Stimulated activated naive CD4-positive, alpha-beta T cell treated with Interleukin-2 at 50 U/mL for 16 hours (primary cell): ENCODE measurements around the gene ALX4.

Experiments used
- DNase-seq: peaks from one replicate; lab custom pipeline; 2025; lab: John Stamatoyannopoulos, UW

The ALX4 gene

DNA sequence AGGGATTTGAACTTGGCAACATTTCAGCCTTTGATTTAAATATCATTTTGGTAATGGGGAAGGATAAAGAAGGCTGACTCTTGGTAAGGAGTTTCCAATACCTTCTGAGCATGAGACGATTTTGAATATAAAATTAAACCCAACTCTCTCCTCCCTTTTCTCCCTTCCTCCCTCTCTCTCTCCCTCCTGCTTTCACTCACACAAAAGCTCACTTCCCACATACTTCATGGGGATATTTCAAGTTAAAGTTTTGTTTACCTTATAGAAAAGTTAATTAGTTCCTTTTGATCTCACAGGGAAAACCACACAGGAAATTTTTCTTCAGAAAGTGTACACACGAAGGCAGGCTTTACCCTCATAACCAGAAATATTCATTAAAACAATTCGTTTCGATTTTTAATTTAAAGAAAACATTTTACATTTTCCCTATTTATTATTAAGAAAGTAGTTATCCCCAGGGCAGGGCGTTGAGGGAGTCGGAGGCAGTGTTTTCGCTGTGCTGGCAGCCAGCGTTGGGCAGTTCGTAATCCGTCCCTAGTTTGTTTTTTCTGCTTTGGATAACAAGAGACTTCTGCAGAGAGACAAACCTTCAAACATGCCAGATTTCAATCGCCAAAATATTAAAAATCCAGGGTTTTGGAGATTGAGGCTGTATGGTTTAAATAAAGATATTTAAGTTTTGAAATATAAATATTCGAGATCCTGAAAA is 25.3 kb upstream of the ALX4 start:
- no peak for DNase-seq

DNA sequence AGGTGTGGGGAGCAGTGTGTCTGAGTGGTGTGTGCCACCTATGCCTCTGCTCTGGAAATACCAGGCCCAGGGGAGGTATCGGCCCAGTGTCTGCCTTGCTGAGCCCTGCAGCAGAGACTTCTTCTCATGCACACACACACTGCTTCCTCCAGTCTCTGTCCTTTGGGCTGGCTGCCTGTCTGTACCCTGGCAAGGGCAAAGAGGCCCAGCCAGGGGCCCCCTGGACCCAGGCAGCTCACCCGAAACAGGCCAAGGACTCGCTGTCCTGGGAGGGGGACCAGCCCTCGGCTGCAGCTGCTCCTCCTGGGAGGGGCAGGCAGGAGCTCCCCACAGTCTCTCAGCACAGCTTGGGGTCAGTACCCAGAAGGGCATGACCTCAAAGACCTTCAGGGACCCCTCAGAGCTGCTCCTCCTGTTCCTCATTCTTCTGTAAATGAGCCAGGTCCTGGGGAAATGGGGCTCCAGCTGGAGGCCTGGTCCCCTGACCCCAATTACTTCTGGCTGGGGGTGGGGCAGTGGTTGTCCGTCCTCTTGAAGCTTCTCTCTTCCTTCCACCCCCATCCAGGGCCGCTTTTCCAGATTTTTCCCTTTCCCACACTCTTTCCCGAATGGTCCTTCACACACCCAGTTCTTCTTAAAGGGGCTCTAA is 24.5 kb upstream of the ALX4 start:
- no peak for DNase-seq

DNA sequence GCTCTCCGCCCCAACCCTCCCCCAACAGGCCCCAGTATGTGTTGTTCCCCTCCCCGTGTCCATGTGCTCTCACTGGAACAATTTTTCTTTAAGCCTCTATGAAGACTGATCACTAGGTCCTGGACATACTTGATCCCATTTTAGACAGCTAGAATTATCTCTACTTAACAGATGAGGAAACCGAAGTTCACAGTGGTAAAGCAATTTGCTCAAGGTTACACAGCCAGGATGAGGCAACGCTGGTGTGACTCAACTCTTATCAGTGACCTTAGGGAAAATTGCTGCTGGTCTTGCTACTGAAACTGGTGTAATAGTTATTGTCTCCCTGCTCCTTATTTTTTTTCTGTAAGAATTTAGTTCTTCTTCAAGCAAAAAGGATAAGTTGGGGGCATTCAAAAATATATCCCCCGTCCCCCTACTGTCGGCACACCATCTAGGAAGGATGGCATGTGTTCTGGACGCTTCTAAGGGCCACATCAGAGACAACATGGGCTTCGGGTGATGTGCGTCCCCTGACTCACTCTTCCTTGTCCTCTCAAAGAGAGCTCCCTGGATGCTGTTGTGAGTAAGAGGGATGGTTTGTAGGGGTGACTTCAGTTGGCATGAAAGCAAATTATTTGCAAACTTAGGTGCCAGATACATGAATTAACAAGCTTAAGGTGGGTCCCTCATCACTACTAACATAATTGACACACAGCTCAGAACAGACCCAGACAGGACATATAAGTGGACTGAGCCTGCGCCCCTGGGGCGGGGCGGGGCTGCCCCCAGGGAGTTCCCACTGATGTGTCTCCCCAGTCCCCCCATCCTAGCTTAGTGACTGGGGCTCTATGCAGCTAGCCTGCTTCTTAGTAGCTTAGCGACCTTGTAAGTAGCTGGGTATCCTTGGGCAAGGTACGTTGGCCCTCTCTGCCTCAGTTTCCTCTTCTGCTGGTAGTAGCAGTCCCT is 23.6 kb upstream of the ALX4 start:
- DNase-seq: no peak

DNA sequence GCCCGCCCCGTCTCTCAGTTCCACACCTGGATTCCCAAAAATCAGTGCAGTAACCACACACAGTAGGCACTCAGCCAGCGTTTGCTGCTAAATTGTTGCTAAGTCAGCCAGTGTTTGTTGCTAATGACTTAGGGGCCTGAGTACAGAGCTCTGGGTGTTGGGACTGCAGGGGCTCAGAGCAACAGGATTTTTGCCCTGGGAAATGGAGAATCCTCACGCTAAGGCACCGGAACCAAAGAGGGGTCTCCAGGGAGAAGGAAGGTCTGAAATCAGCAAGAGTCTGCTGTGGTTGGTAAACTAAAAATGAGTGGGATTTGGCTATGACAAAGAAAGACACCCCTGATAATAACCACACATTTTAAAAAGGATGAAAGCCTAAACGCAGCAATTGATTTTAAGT is 22.7 kb upstream of the ALX4 start:
- no peak for DNase-seq

DNA sequence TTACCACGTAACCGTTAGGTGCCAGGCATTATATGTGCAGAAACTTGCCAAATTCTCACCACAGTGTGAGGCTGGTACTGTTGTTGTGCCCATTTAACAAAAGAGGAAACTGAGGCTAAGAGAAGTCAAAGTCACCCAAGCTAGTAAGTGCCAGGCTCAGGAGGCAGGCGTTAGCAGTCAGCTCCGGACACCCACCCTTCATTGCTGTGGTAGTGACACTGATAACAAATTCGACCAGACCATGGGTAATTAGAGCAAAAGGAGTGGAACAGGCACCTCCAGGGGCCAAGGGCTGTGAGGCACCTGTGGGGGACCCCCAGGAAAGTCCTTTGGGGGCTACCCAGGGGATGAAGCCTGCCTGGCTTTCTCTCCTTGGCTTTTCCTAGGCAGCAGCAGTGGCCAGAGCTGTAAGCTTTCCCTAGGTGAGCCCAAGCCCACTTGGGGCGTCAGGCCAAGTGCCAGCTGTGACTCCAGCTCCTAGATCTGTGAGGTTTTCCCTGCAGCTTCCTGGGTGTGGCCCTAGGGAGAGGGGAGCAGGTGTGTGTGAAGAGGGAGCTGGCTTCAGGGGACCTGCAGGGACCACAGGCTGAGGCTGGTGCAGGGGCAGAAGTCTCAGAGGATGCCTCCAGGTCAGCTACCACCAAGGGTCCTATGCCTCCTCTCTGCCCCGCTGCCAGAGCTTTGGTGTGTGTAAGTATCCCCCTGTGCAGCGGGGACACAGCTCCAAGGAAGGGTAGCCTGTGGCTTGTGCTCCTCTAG is 19.7 kb upstream of the ALX4 start:
- DNase-seq: no peak

DNA sequence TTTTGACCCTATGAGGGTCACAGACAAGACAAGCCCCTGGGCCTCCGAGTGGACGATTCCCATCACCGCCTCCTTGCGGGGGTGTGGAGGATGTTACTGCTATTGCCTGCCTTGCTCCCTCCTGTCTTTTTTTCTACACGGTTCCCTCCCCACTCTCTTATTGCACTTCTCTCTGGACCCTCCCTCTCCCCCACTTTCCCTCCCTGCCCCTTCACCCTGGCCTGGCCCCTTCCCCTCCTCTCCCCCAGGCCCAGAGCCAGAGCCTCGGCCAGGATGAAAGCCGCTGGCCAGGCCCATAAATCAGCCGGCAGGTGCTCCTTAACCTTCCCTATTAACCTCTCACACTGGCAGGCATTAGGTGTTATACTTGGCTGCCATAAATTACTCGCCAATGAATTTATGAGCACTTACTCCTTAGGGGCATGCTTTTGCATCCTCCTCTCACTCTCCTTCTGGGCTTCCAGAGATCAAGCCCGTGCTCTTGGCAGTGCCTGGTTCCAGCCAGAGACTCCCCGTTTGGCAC is 18.3 kb upstream of the ALX4 start:
- no peak for DNase-seq

DNA sequence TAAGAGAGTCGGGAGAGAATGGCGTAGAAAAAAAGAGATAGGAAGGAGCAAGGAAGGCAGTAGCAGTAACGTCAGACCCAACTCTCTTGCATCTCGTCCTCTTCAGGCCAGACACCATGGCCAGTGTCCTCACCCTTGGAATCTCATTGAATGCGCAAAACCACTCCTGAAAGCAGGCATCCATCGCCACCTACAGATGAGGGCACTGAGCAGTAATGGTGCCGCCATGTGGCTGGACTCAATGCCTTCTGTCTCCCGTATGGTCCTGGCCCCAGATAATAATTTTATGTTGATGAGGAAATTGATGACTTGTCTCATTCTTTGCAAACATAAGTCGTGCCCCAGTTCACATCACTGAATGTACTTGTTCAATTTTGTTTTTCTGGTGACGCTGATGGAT is 17.8 kb upstream of the ALX4 start:
- DNase-seq: no peak

DNA sequence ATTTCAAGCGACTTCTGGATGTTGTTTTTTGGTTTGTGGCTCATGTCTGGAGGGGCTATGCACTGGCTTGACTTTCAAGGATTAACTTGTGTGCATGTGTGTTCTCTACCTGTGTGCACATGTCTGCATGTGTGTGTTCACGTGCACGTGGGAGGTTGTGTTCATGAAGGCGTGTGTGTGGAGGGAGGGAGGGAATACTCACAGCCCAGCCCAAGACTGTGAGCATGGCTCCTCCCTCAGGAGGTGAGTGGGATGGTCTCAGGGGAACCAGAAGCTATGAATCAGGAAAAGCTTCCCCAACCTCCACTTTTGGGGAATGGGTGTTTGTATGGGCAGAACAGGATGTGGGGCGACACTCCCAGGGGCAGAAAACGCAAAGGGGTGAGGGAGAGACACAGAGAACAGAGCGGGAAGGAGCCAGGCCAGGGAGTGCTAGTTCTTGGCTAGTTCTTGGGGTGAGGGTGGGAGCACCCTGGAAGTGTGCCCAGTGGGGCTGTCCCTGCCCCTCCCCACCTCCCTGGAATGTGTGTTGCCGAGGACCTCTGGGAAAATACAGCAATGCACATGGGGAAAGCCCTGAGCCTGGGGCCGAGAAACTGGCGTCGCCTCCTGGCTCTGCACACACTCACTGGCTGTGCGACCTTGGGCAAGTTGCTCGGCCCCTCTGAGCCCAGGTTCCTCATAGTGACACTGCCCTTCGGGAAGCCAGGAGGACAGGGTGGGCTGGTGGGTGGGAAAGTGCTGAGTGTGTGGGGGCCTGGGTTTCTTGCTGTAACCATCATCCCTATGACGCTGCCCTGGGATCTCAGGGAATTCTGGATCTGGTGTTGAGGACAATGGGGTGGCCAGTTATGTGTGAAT is 16.9 kb upstream of the ALX4 start:
- DNase-seq: no peak

DNA sequence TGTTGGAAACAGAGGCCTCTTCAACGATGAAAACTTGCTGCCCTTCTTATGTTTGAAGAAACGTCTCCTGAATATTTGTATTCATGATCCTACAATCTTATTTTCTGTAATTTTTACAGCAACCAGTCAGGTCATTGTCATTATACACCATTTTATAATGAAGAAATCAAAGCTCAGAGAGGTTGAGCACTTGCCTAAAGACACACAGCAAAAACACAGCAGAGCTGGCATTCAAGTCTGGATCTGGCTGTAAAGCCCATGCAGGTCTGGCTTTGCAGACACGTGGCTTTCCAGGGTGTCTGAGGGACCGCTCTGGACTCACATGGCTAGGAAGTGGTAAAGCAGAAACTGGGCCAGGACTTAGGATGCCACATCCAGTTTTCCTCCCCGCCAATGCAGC is 15.8 kb upstream of the ALX4 start:
- DNase-seq: no peak

DNA sequence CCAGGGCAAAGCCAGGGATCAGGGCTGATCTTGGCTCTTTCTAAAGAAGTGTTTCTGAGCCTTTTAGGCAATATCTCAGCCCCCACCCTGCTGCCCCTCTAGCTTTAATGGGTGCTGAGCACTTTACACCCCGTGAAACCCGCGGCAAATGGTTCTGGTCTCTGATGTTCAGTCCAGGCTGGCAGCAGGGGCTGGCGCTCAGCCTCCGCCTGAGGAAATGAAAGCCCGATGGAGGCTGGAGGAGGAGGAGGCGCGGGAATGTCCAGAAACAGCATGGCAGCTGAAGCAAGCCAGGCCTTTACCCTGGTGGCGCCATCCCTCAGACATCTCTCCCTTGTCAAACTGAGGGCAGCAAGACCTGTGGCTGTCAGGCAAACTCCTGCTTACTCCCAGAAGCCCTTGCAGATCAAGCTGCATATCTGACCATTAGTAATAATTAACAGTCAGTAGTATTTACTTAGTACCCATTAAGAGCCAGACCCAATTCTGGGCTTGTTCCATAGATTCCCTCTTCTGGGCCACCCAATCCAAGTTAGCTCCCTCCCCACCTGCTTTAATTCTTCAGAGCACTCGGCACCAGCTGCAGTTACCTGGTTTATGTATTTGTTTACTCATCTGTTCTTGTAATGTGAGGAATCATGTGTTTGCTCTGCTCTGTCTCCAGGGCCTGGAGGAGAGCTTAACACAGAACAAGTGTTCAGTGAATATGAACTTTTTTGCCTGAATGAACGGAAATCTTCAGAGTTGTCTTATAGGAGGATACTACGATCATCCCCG is 15.0 kb upstream of the ALX4 start:
- no peak for DNase-seq

DNA sequence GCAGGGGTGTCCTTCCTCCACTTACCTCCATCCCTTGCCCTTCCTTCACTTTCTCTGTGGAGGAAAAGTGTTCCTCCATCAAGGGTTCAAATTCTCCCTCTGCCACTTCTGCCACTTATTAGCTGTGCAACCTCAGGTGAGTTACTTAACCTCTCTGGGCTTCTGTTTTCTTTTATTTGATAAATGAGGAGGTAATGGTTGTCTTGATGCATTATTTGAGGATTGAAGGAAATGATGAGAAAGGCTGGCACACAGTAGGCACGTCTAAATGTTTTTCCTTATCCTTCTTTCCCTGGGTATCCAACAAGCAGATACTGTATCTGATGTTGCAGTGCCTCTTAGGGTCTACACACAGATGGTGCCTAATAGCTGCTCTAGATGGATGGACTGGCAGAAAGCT is 14.3 kb upstream of the ALX4 start:
- no peak for DNase-seq

DNA sequence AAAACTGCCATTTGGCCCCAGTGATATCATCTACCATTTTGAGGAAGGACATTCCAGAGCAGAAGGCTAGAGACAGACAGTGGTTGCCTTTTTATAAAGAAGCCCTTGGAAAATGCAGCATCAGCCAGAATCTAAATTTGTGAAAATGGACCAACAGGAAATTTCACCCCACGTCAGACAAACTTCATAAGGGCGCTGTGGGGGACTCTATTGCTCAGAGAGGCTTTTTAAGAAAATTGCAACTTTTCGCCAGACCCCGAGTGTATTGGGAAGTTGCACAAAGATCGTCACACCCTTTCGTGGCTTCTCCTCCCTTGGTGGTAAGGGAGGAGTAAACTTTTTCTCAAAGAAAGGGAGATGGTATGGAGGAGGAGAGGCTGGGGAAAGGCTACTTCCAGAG is 12.3 kb upstream of the ALX4 start:
- no peak for DNase-seq

DNA sequence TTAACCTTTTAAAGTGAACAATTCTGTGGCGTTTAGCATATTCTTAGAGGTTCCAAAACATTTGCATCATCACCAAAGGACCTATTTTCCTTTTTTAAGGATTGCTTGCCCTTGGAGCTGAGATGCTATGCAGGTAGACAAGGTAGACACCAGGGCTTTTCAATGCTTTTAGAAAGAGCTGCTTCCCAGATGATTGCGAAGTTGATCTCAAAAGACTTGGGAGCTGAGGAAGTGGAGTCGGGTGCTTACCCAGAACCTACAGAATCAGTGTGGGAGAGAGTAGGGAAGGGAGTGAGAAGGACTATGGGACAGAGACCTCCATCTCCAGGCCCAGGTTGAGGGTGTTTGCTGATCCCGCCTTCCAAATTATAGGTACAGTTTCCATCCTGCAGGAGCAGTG is 11.1 kb upstream of the ALX4 start:
- DNase-seq: no peak

DNA sequence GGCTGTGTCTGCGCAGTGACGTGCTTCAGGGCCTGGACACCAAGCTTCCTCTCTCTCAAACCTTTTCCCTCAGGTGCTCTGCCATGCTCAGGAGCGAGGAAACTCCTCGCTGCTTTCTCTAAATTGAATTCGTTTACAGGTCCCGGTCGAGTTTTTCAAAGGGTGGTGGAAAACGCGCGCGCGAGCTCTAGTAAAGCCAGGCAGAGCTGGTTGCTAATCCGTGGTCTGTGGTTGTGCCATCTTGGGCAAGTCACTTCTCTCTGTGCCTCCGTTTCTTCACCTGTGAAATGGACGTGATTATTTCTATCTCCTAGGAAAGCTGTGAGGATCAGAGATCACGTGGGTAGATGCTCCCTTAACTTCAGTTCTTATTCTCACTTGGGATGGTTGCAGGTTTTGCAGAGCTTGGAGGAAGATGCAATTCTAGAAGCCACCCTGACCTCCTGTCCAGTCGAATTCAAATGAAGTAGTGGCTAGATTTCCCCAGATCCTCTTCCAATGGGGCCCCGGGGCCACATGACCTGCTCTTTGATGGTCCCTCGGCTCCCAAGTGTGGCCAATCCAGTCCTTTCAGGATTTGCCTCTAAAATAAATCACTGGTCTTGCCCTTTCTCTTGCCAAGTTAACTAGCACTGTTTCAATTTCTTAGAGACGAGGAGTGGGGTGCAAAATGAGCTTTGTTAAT is 10.5 kb upstream of the ALX4 start:
- no peak for DNase-seq

DNA sequence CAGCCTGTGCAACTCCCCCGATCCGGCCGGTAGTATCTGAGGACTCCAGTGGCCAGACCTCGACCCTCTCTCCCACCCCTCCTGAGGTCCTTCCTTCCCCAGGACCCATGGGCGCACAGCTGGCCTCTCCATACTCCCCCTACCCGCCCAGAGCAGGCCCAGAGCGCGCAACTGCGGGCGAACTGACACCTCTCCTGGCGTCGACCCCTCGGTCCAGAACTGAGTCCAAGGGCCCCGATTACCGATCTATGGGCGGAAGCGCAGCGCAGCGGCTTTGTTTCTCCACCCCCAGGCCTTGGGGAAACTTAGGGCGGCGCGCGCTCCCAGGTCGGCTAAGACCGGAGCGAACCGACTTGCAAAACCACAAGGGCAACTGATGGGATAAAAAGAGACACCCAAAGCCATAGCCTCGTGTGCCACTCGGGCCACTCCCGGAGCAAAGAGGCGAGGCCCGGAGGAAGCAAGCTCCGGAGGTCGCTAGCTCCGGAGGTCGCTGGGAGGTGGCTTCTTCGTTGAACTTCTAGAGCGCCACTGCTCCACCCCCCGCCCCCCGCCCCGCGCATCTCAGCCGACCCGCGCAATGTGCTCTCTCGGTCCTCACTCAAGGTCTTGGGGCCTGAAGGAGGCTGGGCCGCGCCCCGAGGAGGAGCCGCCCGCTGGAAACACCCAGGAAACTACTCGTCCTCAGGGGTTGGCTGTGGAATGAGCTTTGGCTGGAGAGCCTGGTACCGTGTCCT is 9.8 kb upstream of the ALX4 start:
- no peak for DNase-seq

DNA sequence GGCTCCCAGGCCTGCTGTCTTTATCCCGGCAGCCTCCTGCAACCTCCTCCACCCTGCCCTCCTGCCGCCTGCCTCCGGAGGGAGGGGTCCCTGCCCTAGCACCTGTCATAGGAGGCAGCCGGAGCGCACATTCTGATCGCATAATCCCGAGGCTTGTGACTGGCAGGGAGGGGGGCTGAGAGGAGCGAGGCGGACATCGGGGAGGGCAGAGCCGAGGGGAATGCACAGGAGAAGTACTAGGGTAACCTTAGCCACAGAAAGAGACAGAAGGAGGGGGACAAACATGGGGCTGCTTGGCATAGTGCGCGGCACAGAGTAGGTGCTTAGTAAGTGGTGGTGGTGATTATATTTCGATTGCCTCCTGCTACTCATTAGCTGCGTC is 9.2 kb upstream of the ALX4 start:
- no peak for DNase-seq

DNA sequence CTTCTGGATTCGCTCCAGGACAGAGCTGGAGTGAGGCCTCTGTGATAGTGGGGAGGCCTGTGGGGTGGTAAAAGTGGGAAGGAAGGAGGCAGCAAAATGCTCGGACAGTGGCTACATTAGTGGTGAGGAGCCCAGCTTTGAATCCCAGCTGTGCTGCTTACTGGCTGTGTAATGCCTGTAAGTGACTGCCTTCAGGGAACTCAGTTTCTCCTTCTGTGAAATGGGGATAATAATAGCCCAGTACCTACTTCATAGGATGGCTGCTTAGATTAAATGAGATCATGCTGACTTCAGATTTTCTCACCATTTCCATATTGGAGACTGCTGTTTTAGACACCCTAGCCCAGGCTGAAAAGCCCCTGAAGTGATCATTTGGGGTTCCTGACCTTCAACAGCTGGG is 8.4 kb upstream of the ALX4 start:
- DNase-seq: no peak

DNA sequence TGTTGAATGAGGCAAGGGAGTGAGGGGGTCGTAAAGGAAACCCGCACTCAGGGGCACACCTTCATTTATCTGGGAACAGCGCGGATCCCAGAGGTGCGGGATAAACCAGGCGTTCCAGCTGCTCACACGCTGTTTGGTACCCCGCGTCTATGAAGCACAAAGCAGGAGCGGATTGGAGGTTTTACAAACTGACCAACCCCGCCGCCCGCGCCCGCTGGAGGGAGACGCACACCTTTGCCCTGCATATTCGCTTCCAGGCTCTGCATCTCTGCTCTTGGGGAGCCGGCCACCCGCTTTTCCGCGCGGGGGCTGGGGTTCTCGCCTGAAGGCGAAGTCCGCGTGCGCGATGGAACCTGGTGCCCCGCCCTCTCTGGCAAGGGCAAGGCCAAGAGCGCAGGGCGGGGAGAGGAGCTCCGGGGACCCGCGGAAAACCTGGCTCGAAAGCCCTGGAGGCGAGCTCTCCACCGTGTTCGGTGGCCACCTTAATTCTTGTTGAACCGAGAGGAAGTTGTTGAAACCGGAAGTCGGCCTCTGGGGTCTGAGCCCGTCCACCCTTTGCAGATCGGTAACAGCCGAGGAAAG is 6.8 kb upstream of the ALX4 start:
- DNase-seq: no peak
